Endothelial cell (in vitro differentiated cells): ENCODE results near the gene PKMYT1. TPM values are rescaled to one million over a fixed set of nuclear protein-coding genes. Genes with fewer than 3 reads are reported as not detected.

Experiments used
- DNase-seq: peaks from one replicate; pipeline ENCODE4 v3.0.0; 2021; ENCODE audit warnings: low spot score
- H3K27ac Mint-ChIP-seq: one replicate; pipeline ENCODE4 v1.8.0; 2021; ENCODE audit warnings: mixed read lengths, inconsistent platforms; ENCODE audit not compliant: unreplicated experiment
- H3K27me3 Mint-ChIP-seq: one replicate; pipeline ENCODE4 v1.8.0; 2021; ENCODE audit warnings: mild to moderate bottlenecking, moderate library complexity, mixed read lengths, inconsistent platforms; ENCODE audit not compliant: unreplicated experiment
- H3K36me3 Mint-ChIP-seq: one replicate; pipeline ENCODE4 v1.8.0; 2021; ENCODE audit warnings: mild to moderate bottlenecking, low read depth, mixed read lengths, inconsistent platforms; ENCODE audit not compliant: unreplicated experiment
- H3K4me1 Mint-ChIP-seq: one replicate; pipeline ENCODE4 v1.8.0; 2021; ENCODE audit warnings: mild to moderate bottlenecking, mixed read lengths, inconsistent platforms; ENCODE audit not compliant: unreplicated experiment
- H3K4me3 Mint-ChIP-seq: one replicate; pipeline ENCODE4 v1.8.0; 2021; ENCODE audit warnings: mild to moderate bottlenecking, mixed read lengths, inconsistent platforms; ENCODE audit not compliant: unreplicated experiment
- H3K9me3 Mint-ChIP-seq: one replicate; pipeline ENCODE4 v1.8.0; 2021; ENCODE audit warnings: mixed read lengths, inconsistent platforms; ENCODE audit not compliant: unreplicated experiment
- CTCF ChIP-seq: fragments of 200-600 bp; sonication (generic); IDR thresholded peaks from one replicate; pipeline ENCODE4 v1.5.0; 2021; ENCODE audit warnings: antibody characterized with exemption; ENCODE audit not compliant: unreplicated experiment
- total RNA-seq: library from RNA; stranded (reverse); fragmentation: NEBNext Ultra II Directional; extraction: Animal tissue kit (Norgen Biotek cat#: 25700); gene quantifications from one replicate; pipeline ENCODE4 v1.2.1, GENCODE V29; 2021; ENCODE audit not compliant: unreplicated experiment

PKMYT1 gene
- total RNA-seq, 1 donor from 2014 or later = 12.2 TPM

GRCh38 chr16:2962334-2963073, 17.7 kb downstream of the PKMYT1 start:
- Mint-ChIP-seq H3K27me3 (peaks cover 15% of the 10 kb centered on the region), H3K27ac (no peak overlapping the region), H3K4me1 (peaks cover 2% of the 10 kb centered on the region), H3K9me3 (no peaks in the 10 kb centered on the region), H3K36me3 (no peaks in the 10 kb centered on the region), H3K4me3 (no peak overlapping the region)
- DNase-seq = no peak
- TF ChIP-seq CTCF = no peak

GRCh38 chr16:2960183-2961010, 19.8 kb downstream of the PKMYT1 start:
- H3K27ac Mint-ChIP-seq = no peak overlapping the region
- H3K9me3 Mint-ChIP-seq = no peaks in the 10 kb centered on the region
- no peak overlapping the region for H3K4me3 Mint-ChIP-seq
- no peak for TF ChIP-seq CTCF
- H3K36me3 Mint-ChIP-seq = no peaks in the 10 kb centered on the region
- peaks cover 15% of the 10 kb centered on the region for H3K27me3 Mint-ChIP-seq
- H3K4me1 Mint-ChIP-seq = peaks cover 7% of the 10 kb centered on the region
- no peak for DNase-seq

- peaks cover 7% of the 10 kb centered on the region for H3K4me1 Mint-ChIP-seq
- no peaks in the 10 kb centered on the region for H3K36me3 Mint-ChIP-seq
- no peak for DNase-seq
- no peaks in the 10 kb centered on the region for H3K9me3 Mint-ChIP-seq
- H3K27me3 Mint-ChIP-seq = peaks cover 12% of the 10 kb centered on the region
- no peak overlapping the region for H3K27ac Mint-ChIP-seq
- TF ChIP-seq CTCF = no peak
- H3K4me3 Mint-ChIP-seq = no peak overlapping the region
Measured at GRCh38 chr16:2959206-2959605, 21.0 kb downstream of the PKMYT1 start.

GRCh38 chr16:2956579-2956956, 23.7 kb downstream of the PKMYT1 start:
- no peaks in the 10 kb centered on the region for H3K9me3 Mint-ChIP-seq
- H3K4me3 Mint-ChIP-seq = no peak overlapping the region
- H3K4me1 Mint-ChIP-seq = peaks cover 10% of the 10 kb centered on the region
- DNase-seq = no peak
- no peak overlapping the region for H3K27ac Mint-ChIP-seq
- no peaks in the 10 kb centered on the region for H3K36me3 Mint-ChIP-seq
- TF ChIP-seq CTCF = no peak
- peaks cover 4% of the 10 kb centered on the region for H3K27me3 Mint-ChIP-seq
